ENCODE results near the gene DOC2B.

DNA sequence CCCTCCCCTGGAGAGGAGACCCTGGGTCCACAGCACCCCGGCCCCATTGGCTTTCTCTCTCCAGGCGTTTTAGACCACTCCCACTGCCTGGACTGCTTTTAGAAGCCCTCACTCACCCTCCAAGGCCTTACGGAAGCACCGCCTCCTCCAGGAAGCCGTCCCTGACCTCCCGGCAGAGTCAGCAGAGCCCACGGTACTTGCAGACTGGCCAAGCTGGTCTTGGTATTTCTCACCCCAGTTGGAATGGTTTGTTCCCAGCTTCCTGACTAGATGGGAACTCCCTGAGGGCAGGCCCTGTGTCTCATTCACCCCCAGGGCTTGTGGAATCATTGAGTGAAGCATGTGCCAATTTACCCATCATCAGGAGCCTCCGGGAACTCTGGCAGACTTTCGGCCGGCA, 34.9 kb downstream of the DOC2B start:
- TF ChIP-seq, protein P1, sequence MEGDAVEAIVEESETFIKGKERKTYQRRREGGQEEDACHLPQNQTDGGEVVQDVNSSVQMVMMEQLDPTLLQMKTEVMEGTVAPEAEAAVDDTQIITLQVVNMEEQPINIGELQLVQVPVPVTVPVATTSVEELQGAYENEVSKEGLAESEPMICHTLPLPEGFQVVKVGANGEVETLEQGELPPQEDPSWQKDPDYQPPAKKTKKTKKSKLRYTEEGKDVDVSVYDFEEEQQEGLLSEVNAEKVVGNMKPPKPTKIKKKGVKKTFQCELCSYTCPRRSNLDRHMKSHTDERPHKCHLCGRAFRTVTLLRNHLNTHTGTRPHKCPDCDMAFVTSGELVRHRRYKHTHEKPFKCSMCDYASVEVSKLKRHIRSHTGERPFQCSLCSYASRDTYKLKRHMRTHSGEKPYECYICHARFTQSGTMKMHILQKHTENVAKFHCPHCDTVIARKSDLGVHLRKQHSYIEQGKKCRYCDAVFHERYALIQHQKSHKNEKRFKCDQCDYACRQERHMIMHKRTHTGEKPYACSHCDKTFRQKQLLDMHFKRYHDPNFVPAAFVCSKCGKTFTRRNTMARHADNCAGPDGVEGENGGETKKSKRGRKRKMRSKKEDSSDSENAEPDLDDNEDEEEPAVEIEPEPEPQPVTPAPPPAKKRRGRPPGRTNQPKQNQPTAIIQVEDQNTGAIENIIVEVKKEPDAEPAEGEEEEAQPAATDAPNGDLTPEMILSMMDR (IDR thresholded peaks at IDR 0.05), result no peak
- TF ChIP-seq RXRA (IDR thresholded peaks at IDR 0.05; ENCODE audit: borderline replicate concordance, low read depth) (no peak), RAD21 (IDR thresholded peaks at IDR 0.05; ENCODE audit: low read length) (no peak), SIN3A (IDR thresholded peaks at IDR 0.05; ENCODE audit: borderline replicate concordance, low read depth, low read length) (no peak), YY1 (IDR thresholded peaks at IDR 0.05; ENCODE audit: low read depth) (no peak), RCOR1 (IDR thresholded peaks at IDR 0.05; ENCODE audit: low read length) (no peak)
- TF ChIP-seq, protein P2, sequence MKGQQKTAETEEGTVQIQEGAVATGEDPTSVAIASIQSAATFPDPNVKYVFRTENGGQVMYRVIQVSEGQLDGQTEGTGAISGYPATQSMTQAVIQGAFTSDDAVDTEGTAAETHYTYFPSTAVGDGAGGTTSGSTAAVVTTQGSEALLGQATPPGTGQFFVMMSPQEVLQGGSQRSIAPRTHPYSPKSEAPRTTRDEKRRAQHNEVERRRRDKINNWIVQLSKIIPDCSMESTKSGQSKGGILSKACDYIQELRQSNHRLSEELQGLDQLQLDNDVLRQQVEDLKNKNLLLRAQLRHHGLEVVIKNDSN (IDR thresholded peaks at IDR 0.05; ENCODE audit: borderline replicate concordance, low read depth), result no peak
- TF ChIP-seq, protein P3, sequence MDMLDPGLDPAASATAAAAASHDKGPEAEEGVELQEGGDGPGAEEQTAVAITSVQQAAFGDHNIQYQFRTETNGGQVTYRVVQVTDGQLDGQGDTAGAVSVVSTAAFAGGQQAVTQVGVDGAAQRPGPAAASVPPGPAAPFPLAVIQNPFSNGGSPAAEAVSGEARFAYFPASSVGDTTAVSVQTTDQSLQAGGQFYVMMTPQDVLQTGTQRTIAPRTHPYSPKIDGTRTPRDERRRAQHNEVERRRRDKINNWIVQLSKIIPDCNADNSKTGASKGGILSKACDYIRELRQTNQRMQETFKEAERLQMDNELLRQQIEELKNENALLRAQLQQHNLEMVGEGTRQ (IDR thresholded peaks at IDR 0.05; ENCODE audit: borderline replicate concordance, low read depth, low read length), result no peak
- TF ChIP-seq, protein P4, sequence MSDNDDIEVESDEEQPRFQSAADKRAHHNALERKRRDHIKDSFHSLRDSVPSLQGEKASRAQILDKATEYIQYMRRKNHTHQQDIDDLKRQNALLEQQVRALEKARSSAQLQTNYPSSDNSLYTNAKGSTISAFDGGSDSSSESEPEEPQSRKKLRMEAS (IDR thresholded peaks at IDR 0.05; ENCODE audit: low read depth), result no peak
- TF ChIP-seq, protein P5, sequence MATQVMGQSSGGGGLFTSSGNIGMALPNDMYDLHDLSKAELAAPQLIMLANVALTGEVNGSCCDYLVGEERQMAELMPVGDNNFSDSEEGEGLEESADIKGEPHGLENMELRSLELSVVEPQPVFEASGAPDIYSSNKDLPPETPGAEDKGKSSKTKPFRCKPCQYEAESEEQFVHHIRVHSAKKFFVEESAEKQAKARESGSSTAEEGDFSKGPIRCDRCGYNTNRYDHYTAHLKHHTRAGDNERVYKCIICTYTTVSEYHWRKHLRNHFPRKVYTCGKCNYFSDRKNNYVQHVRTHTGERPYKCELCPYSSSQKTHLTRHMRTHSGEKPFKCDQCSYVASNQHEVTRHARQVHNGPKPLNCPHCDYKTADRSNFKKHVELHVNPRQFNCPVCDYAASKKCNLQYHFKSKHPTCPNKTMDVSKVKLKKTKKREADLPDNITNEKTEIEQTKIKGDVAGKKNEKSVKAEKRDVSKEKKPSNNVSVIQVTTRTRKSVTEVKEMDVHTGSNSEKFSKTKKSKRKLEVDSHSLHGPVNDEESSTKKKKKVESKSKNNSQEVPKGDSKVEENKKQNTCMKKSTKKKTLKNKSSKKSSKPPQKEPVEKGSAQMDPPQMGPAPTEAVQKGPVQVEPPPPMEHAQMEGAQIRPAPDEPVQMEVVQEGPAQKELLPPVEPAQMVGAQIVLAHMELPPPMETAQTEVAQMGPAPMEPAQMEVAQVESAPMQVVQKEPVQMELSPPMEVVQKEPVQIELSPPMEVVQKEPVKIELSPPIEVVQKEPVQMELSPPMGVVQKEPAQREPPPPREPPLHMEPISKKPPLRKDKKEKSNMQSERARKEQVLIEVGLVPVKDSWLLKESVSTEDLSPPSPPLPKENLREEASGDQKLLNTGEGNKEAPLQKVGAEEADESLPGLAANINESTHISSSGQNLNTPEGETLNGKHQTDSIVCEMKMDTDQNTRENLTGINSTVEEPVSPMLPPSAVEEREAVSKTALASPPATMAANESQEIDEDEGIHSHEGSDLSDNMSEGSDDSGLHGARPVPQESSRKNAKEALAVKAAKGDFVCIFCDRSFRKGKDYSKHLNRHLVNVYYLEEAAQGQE (IDR thresholded peaks at IDR 0.05; ENCODE audit: low read depth, low read length), result no peak
